HepG2 (cell line): ENCODE data around the gene P2RY2. TPM values are rescaled to one million over a fixed set of nuclear protein-coding genes. Genes with fewer than 3 reads are reported as not detected.

ENCODE experiments used
- BRCA1 ChIP-seq: sonication (generic); formaldehyde crosslinking; IDR thresholded peaks from 2 replicates; pipeline ENCODE4 v1.4.0; 2020; ENCODE audit warnings: missing genetic modification reagents
- EED ChIP-seq: sonication (generic); formaldehyde crosslinking; IDR thresholded peaks from 2 replicates; pipeline ENCODE4 v1.5.0; 2020; ENCODE audit warnings: mild to moderate bottlenecking, missing genetic modification reagents
- HOMEZ ChIP-seq: IDR thresholded peaks from 2 replicates; pipeline ENCODE4 v1.6.1; 2016; ENCODE audit warnings: low read depth
- MXD4 ChIP-seq: IDR thresholded peaks from 2 replicates; pipeline ENCODE4 v1.6.1; 2016; ENCODE audit warnings: mild to moderate bottlenecking, missing biosample characterization, missing genetic modification reagents
- MZF1 ChIP-seq: sonication (generic); formaldehyde crosslinking; IDR thresholded peaks from 2 replicates; pipeline ENCODE4 v1.8.1; 2023; ENCODE audit warnings: mild to moderate bottlenecking, missing genetic modification reagents, borderline replicate concordance
- RCOR2 ChIP-seq: IDR thresholded peaks from 2 replicates; pipeline ENCODE4 v1.6.1; 2016; ENCODE audit warnings: missing biosample characterization, missing genetic modification reagents
- SNRNP70 ChIP-seq: fragments of 200-400 bp; formaldehyde crosslinking; IDR thresholded peaks from 2 replicates; pipeline ENCODE4 v1.6.1; 2017; ENCODE audit warnings: mild to moderate bottlenecking, low read depth, low read length, moderate library complexity
- XRCC5 ChIP-seq: fragments of 200-400 bp; formaldehyde crosslinking; optimal IDR thresholded peaks from 2 replicates; pipeline ENCODE3; 2017; ENCODE audit warnings: mild to moderate bottlenecking, low read length
- YEATS4 ChIP-seq: sonication (generic); formaldehyde crosslinking; IDR thresholded peaks from 2 replicates; pipeline ENCODE4 v1.4.0; 2020; ENCODE audit warnings: missing genetic modification reagents, borderline replicate concordance
- ZBTB46 ChIP-seq: sonication (generic); formaldehyde crosslinking; IDR thresholded peaks from 2 replicates; pipeline ENCODE4 v1.4.0; 2020; ENCODE audit warnings: mild to moderate bottlenecking, missing genetic modification reagents, borderline replicate concordance
- ZBTB49 ChIP-seq: sonication (generic); formaldehyde crosslinking; IDR thresholded peaks from 2 replicates; pipeline ENCODE4 v1.4.0; 2020; ENCODE audit warnings: missing genetic modification reagents, borderline replicate concordance
- ZKSCAN8 ChIP-seq: IDR thresholded peaks from 2 replicates; pipeline ENCODE4 v1.6.1; 2016; ENCODE audit warnings: borderline replicate concordance, missing genetic modification reagents, missing compliant biosample characterization
- ZNF101 ChIP-seq: sonication (generic); formaldehyde crosslinking; IDR thresholded peaks from 2 replicates; pipeline ENCODE4 v1.4.0; 2020; ENCODE audit warnings: mild to moderate bottlenecking, low read depth, missing genetic modification reagents, borderline replicate concordance
- ZNF138 ChIP-seq: sonication (generic); formaldehyde crosslinking; IDR thresholded peaks from 2 replicates; pipeline ENCODE4 v1.5.0; 2020; ENCODE audit warnings: mild to moderate bottlenecking, low read depth, missing genetic modification reagents
- ZNF232 ChIP-seq: sonication (generic); formaldehyde crosslinking; IDR thresholded peaks from 2 replicates; pipeline ENCODE4 v1.4.0; 2020; ENCODE audit warnings: missing genetic modification reagents, borderline replicate concordance
- ZNF430 ChIP-seq: sonication (generic); formaldehyde crosslinking; IDR thresholded peaks from 2 replicates; pipeline ENCODE4 v1.9.0; 2021; ENCODE audit warnings: mild to moderate bottlenecking, missing genetic modification reagents
- polyA plus RNA-seq, 8 experiments: library from polyadenylated mRNA; depleted of rRNA in 3 of 8; stranded (reverse) in 7 of 8; unstranded in 1 of 8; fragments of >200 nt; fragmentation: Illumina TruSeq in 4 of 8; extraction: Trizol in 4 of 8; gene quantifications; 2 replicates each; pipeline versions ENCODE4 v1.2.1 to v1.2.3, GENCODE V29; 2011 to 2016; ENCODE audit warnings: low read depth in 4 of 8, missing spikeins in 1 of 8, mixed read lengths in 1 of 8; ENCODE audit not compliant: insufficient read depth in 1 of 8
- total RNA-seq, 5 experiments: library from RNA; depleted of rRNA; stranded (reverse); fragments of >200 nt; fragmentation: Illumina TruSeq; extraction: Trizol; gene quantifications; 2 replicates each; pipeline ENCODE4 v1.2.3, GENCODE V29; 2016; ENCODE audit warnings: low read depth in 1 of 5
- TF ChIP-seq, protein P1 (sequence below): sonication (generic); formaldehyde crosslinking; IDR thresholded peaks from 2 replicates; pipeline ENCODE4 v1.9.0; 2021; ENCODE audit warnings: missing genetic modification reagents, borderline replicate concordance
- TF ChIP-seq, protein P2 (sequence below): IDR thresholded peaks from 2 replicates; pipeline ENCODE4 v1.6.1; 2018; ENCODE audit warnings: missing genetic modification reagents
- TF ChIP-seq, protein P3 (sequence below): sonication (generic); formaldehyde crosslinking; conservative IDR thresholded peaks from 2 replicates; pipeline ENCODE4 v1.4.0; 2020; ENCODE audit warnings: missing genetic modification reagents

P2RY2 gene
- total and polyA plus RNA-seq, 2 of the 13 experiments (the other 11 are each of a cell fraction or from before 2014, with no cell fraction given) = 0.95 to 3.1 TPM

DNA sequence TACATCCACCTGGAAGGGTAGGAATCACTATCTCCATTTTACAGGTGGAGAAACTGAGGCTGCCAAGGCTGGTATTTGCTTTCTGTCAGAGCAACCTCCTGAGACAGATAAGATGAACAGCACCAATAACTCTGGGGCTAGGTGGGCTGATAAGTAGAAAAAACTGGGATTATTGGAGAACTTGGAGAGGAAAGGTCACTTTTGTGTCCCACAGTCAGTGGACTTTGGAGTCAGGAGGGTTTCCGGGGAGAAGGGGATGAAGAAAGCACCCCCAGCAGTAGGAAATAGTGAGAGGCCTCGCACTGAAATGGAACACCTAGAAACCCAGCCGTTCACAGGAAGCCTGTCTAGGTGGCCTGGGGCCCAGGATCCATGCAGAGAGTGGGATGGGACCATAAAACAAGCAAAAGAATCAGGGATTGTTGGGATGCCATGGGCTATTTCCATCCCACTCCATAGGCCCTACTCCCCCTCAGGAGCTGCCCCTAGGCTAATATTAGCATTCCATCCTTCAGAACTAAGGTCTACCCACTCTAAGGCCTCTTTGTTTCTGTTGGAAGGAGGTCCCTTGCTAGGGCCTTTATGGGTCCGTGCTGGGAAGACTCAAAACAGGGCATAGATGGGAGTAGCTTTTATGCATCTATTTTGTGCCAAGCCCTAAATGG lies 45.0 kb upstream of the P2RY2 start (continued):
- TF ChIP-seq BRCA1 (CRISPR knock-in tag) (no peak), SNRNP70 (no peak), ZNF138 (no peak), ZNF101 (no peak), MZF1 (CRISPR knock-in tag) (no peak), ZNF430 (CRISPR knock-in tag) (no peak), ZBTB46 (CRISPR knock-in tag) (no peak), MXD4 (CRISPR knock-in tag) (0 out of 2 replicates have a peak, but pooled peaks have one; percentile 31), HOMEZ (CRISPR knock-in tag) (no peak), XRCC5 (peak; percentile 14), ZKSCAN8 (no peak), ZBTB49 (CRISPR knock-in tag) (no peak), ZNF232 (CRISPR knock-in tag) (no peak; the same call in 1 of the 2 replicates), YEATS4 (no peak), RCOR2 (CRISPR knock-in tag) (0 out of 2 replicates have a peak, but pooled peaks have one; percentile 39), EED (CRISPR knock-in tag) (no peak)
- TF ChIP-seq, protein P1, sequence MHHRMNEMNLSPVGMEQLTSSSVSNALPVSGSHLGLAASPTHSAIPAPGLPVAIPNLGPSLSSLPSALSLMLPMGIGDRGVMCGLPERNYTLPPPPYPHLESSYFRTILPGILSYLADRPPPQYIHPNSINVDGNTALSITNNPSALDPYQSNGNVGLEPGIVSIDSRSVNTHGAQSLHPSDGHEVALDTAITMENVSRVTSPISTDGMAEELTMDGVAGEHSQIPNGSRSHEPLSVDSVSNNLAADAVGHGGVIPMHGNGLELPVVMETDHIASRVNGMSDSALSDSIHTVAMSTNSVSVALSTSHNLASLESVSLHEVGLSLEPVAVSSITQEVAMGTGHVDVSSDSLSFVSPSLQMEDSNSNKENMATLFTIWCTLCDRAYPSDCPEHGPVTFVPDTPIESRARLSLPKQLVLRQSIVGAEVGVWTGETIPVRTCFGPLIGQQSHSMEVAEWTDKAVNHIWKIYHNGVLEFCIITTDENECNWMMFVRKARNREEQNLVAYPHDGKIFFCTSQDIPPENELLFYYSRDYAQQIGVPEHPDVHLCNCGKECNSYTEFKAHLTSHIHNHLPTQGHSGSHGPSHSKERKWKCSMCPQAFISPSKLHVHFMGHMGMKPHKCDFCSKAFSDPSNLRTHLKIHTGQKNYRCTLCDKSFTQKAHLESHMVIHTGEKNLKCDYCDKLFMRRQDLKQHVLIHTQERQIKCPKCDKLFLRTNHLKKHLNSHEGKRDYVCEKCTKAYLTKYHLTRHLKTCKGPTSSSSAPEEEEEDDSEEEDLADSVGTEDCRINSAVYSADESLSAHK = no peak
- TF ChIP-seq, protein P2, sequence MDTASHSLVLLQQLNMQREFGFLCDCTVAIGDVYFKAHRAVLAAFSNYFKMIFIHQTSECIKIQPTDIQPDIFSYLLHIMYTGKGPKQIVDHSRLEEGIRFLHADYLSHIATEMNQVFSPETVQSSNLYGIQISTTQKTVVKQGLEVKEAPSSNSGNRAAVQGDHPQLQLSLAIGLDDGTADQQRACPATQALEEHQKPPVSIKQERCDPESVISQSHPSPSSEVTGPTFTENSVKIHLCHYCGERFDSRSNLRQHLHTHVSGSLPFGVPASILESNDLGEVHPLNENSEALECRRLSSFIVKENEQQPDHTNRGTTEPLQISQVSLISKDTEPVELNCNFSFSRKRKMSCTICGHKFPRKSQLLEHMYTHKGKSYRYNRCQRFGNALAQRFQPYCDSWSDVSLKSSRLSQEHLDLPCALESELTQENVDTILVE (CRISPR knock-in tag) = no peak; the same call in 1 of the 2 replicates
- TF ChIP-seq, protein P3, sequence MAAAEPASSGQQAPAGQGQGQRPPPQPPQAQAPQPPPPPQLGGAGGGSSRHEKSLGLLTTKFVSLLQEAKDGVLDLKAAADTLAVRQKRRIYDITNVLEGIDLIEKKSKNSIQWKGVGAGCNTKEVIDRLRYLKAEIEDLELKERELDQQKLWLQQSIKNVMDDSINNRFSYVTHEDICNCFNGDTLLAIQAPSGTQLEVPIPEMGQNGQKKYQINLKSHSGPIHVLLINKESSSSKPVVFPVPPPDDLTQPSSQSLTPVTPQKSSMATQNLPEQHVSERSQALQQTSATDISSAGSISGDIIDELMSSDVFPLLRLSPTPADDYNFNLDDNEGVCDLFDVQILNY (CRISPR knock-in tag) = no peak
